ENCODE data around the gene PHACTR2.
"Not testable (repeated sequence)": the region's sequence is repeated elsewhere in the genome, so short reads cannot be mapped to it uniquely, and the experiment has no call there.

The PHACTR2 gene

DNA sequence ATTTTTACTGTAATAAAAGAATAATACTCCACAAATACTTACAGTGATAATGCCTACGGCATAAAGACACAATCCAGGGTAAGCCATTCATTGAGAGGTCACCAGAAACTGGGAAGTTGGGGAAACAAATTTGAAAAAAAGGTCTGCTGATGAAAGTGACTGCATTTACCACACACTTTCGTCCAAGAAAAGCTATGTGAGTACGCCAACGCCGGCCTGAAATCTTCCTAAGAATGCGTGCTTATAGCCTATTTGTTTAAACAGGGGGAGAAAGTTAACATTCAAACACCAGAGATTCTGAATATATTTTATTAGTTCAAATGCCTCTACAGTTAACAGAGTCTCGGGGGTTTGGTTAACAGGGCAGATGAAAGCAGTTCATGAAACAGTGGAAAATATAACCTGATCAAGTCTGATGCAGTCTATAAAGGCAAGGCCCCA, 164.7 kb downstream of the PHACTR2 start:
- no peak for DNase-seq (ENCODE audit: low read depth)
- H3K4me3 ChIP-seq (ENCODE audit: low read depth, low read length): peak overlapping the region; percentile 88
- TF ChIP-seq, protein P1, sequence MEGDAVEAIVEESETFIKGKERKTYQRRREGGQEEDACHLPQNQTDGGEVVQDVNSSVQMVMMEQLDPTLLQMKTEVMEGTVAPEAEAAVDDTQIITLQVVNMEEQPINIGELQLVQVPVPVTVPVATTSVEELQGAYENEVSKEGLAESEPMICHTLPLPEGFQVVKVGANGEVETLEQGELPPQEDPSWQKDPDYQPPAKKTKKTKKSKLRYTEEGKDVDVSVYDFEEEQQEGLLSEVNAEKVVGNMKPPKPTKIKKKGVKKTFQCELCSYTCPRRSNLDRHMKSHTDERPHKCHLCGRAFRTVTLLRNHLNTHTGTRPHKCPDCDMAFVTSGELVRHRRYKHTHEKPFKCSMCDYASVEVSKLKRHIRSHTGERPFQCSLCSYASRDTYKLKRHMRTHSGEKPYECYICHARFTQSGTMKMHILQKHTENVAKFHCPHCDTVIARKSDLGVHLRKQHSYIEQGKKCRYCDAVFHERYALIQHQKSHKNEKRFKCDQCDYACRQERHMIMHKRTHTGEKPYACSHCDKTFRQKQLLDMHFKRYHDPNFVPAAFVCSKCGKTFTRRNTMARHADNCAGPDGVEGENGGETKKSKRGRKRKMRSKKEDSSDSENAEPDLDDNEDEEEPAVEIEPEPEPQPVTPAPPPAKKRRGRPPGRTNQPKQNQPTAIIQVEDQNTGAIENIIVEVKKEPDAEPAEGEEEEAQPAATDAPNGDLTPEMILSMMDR (IDR thresholded peaks at IDR 0.05; ENCODE audit: insufficient read depth, low read depth, low read length, missing control alignments): no peak

DNA sequence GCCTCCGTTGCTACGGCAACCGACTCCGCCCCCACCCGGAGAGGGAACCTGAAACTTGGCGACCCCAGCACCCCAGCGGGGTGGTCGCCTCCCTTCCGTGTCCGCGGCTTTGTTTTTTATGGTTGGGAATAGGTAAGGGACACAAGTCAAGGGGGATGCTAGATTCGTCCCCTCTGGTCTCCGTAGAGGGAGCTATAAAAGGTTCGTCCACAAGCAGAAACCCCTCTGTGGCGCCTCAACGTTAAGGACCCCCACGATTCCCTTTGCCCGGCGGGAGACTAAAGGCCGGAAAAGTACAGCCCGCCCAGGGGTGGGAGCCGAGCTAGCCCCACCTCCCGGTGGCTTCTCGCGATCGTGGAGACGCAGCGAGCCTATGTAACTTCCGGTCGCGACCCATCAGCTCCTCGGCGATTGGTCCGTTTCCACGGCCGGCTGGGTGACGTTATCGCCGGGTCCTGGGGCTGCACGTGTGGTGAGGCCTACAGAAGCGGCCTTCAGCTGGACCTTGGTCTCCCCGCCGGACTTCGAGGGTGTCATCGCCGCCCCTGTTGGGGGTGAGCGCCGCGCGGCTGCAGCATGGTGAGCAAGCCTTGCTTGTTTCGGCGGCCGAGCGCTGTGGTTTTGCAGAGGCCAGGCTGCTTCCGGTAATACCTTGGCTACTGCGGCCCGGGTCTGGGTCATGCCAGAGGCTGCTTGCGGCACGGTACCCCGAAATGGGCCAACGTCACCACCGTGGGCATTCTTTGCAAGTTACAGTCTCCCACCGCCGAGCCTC, 165.3 kb downstream of the PHACTR2 start, which contains the start of gene LTV1:
Gene LTV1 (plus strand): TSS at position 437 of the 775 bp plus-strand sequence. CDS start 140 bp downstream, at position 577.
- DNase-seq (ENCODE audit: low read depth): peak; percentile 96
- TF ChIP-seq, protein P1 (IDR thresholded peaks at IDR 0.05; ENCODE audit: insufficient read depth, low read depth, low read length, missing control alignments): no peak
- peak within 1 kb of the TSS; percentile 88 for H3K4me3 ChIP-seq (ENCODE audit: low read depth, low read length)

DNA sequence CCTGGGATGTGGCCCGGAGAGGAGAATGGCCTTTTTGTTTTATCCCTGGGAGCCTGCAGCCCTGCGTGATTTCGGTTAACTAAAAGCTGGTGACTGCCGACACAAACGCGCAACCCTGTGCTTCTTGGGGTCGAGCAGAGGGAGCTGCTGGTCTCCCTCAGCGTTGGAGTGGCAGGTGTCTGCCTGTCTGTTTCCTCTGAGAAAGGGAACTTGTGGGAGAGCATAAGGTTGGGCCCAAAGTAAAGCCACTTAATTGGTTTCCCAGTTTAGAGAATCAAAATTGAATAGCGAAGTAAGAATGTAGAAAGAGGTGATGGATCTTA, 165.9 kb downstream of the PHACTR2 start:
- DNase-seq (ENCODE audit: low read depth): no peak
- H3K4me3 ChIP-seq (ENCODE audit: low read depth, low read length): peak overlapping the region; percentile 88

DNA sequence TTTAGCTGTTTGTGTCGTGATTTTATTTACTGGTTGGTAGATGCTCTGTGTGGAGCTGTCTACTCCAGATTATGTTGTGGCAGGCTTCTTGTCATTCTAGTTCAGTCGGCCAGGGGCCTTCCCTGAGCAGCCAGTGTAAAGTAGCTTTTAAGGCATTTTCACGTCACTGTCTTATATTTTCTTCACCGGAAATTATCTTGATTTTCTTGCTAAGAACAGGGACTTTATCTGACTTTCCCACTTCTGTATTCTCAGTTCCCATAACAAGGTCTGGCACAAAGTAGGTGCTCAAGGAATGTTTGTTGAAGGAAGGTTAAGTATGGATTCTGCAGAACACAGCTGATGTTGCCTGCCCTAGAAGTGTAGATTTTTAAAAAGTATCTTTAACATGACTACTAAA, 166.2 kb downstream of the PHACTR2 start:
- TF ChIP-seq, protein P1 (IDR thresholded peaks at IDR 0.05; ENCODE audit: insufficient read depth, low read depth, low read length, missing control alignments): no peak
- DNase-seq (ENCODE audit: low read depth): peak; percentile 22
- H3K4me3 ChIP-seq (ENCODE audit: low read depth, low read length): peak overlapping the region; percentile 88

More for the DNA sequence above, 165.9 kb downstream of the PHACTR2 start:
- TF ChIP-seq, protein P1 (IDR thresholded peaks at IDR 0.05; ENCODE audit: insufficient read depth, low read depth, low read length, missing control alignments): no peak

DNA sequence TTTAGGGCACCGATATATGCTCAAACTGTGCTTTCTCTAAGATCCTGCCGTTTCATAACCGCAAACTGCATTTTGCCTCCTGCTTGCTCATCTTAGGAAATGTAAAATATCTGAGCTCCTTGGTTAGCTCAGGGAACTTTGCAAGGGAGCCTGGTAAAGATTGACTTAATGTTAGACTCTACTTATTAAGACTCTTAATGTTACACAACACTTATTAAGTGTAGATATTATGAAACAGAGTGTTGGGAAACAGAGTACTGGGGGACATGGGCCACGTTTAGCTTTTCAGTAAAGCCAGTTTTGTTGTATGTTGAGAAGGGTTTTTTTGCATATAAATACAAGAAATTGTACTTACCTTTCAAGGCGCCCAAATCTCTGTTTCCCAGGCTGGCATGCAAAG, 167.3 kb downstream of the PHACTR2 start:
- H3K4me3 ChIP-seq (ENCODE audit: low read depth, low read length): no peak overlapping the region
- TF ChIP-seq, protein P1 (IDR thresholded peaks at IDR 0.05; ENCODE audit: insufficient read depth, low read depth, low read length, missing control alignments): no peak
- no peak for DNase-seq (ENCODE audit: low read depth)

DNA sequence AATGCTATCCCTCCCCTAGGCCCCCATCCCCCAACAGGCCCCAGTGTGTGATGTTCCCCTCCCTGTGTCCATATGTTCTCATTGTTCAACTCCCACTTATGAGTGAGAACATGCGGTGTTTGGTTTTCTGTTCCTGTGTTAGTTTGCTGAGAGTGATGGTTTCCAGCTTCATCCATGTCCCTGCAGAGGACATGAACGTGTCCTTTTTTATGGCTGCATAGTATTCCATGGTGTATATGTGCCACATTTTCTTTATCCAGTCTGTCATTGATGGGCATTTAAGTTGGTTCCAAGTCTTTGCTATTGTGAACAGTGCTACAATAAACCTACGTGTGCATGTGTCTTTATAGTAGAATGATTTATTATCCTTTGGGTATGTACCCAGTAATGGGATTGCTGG, 173.9 kb downstream of the PHACTR2 start:
- not testable (repeated sequence) for DNase-seq (ENCODE audit: low read depth); H3K4me3 ChIP-seq (ENCODE audit: low read depth, low read length)

DNA sequence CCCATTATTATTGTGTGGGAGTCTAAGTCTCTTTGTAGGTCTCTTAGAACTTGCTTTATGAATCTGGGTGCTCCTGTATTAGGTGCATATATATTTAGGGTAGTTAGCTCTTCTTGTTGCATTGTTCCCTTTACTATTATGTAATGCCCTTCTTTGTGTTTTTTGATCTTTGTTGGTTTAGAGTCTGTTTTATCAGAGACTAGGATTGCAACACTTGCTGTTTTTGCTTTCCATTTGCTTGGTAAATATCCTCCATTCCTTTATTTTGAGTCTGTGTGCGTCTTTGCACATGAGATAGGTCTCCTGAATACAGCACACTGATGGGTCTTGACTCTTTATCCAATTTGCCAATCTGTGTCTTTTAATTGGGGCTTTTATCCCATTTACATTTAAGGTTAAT, 177.3 kb downstream of the PHACTR2 start:
- H3K4me3 ChIP-seq (ENCODE audit: low read depth, low read length); DNase-seq (ENCODE audit: low read depth): not testable (repeated sequence)

DNA sequence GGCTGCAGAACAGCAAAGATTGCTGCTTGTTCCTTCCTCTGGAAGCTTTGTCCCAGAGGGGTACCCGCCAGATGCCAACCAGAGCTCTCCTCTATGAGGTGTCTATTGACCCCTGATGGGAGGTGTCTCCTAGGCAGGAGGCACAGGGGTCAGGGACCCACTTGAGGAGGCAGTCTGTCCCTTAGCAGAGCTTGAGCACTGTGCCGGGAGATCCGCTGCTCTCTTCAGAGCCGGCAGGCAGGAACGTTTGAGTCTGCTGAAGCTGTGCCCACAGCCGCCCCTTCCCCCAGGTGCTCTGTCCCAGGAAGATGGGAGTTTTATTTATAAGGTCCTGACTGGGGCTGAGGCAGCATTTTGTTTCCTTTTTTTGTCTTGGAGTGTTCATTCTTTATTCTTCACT, 179.0 kb downstream of the PHACTR2 start:
- DNase-seq (ENCODE audit: low read depth); H3K4me3 ChIP-seq (ENCODE audit: low read depth, low read length): not testable (repeated sequence)
